GM23248 (cell line): ENCODE data around the gene FHAD1.

ENCODE experiments used
- EZH2 ChIP-seq: fragments of 200-600 bp; sonication (generic); IDR thresholded peaks from 2 replicates; pipeline ENCODE4 v1.6.1; 2018; ENCODE audit warnings: antibody characterized with exemption, mild to moderate bottlenecking; ENCODE audit not compliant: insufficient read depth, poor library complexity, severe bottlenecking
- EZH2phosphoT487 ChIP-seq: fragments of 200-600 bp; sonication (generic); IDR thresholded peaks from 2 replicates; pipeline ENCODE4 v1.6.1; 2018; ENCODE audit warnings: antibody characterized with exemption, moderate library complexity, mild to moderate bottlenecking, low read depth; ENCODE audit not compliant: insufficient read depth

GRCh38 chr1:15212954-15213291 lies 34.1 kb upstream of the FHAD1 start:
- TF ChIP-seq EZH2phosphoT487 (no peak), EZH2 (no peak)
